ENCODE measurements around the gene LCLAT1.
"Not testable (repeated sequence)": the region's sequence is repeated elsewhere in the genome, so short reads cannot be mapped to it uniquely, and the experiment has no call there.

LCLAT1 gene

DNA sequence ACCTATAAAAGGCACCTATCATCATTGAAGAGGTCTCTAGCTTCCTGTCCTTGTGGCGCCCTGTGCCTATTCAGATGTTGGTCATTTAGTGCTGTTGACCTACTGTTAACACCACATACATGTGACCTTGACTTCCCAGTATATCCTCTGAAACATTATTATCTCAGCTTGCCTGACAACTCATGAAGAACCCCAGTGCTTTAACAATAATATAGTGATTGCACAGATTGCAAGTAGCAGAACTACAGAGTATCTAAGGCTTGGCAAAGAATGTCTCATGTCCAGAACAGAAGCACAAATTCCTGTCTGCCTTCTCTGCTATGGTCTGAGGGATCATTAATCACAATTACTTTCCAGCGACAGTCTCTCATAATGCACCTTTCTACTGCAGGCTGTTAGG, 165.3 kb downstream of the LCLAT1 start:
- FAIRE-seq: no peak

DNA sequence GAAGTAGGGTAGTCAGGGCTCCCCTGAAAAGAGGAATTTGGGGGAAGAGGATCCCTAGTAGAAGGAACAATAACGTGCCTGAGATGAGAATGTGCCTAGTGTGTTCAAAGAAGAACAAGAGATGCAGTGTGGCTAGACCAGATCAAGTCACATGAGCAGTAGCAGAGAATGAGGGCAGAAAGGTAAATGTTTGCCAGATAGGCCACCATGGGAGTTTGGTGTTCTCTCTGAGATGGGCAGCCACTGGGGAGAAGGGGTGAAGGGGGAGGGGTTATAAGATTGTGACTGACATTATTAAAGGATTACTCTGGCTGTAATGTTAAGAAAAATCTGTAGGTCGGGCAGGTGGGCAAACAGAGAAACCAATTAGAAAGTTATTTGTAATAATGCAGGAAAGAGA, 166.0 kb downstream of the LCLAT1 start:
- no peak for FAIRE-seq

DNA sequence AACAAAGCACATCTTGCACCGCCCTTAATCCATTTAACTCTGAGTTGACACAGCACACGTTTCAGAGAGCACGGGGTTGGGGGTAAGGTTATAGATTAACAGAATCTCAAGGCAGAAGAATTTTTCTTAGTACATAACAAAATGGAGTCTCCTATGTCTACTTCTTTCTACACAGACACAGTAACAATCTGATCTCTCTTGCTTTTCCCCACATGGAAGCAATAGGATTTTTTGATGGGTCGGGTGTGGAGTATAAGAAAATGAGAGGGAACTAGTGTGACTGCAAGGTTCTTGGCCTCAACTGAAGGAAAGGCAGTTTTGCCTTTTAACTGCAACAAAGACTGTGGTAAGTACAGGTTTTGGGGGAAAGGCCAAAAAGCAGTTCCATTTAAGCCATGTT, 167.2 kb downstream of the LCLAT1 start:
- FAIRE-seq: not testable (repeated sequence)

DNA sequence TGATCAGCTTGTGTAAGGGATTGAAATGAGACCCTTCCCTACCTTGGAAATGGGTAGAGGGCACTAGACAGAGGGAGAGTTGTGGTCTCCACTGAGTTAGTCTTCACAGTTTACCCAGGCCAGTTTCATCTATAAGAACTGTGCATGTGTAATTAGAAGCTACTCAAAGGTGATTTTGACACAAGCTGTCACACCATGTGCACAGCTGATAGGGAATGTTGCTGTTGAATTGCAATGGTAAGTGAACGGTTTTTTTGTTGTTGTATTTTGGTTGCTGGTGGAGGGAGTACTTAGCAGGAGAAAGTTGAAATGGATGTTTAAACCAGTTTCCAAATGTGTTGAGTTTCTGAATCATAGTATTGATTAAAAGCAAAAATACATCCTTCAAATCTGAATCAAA, 168.9 kb downstream of the LCLAT1 start:
- FAIRE-seq: no peak

DNA sequence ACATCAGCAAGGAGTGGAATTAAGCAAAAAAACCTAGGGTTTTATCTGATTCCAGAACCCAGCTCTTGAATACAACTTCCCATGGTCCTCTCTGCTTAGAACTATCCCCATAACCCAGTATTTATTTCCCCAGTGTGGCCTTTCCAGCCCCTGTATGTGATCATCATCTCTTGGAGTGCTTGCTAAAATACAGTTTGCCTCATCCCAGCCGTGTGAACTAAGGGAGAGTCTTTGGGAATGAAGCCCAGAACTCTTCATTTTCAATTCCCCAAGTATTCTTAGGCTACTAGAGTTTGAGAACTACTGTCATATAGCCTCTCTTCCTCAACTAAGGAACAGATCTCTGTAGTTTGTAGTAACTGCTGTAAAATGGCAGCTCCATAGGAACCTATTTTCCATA, 173.1 kb downstream of the LCLAT1 start:
- no peak for FAIRE-seq

DNA sequence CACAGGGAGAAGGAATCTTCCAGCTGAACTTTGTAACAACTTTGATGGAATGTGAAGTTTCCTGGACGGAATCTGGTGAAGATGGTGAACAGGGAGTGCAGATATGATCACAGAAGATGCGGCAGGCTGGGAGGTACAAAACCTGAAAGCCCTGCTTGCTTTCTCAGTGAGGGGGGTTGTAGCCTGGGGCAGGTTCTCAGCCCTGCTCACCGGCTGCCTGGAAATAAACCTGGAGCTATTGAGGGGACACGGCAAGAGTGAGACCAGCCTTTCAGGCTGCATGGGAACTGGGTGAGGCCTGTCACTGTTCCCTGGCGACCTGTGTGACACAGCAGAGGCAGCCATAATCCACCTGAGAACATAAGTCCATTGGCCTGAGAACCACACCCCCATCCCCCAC, 174.8 kb downstream of the LCLAT1 start:
- FAIRE-seq: no peak

DNA sequence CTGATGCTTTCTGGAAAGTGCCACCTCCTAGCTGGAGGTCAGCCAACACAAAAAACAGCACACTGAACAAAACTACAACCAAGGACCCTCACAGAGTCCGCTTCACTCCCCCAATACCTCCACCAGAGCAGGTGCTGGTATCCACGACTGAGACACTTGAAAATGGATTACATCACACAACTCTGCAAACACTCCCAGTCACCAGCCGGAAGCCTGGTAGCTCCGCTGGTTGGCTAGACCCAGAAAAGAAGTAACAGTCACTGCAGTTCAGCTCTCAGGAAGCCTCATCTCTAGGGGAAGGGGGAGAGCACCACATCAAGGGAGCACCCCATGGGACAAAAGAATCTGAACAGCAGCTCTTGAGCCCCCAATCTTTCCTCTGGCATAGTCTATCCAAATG, 175.4 kb downstream of the LCLAT1 start:
- FAIRE-seq: no peak

DNA sequence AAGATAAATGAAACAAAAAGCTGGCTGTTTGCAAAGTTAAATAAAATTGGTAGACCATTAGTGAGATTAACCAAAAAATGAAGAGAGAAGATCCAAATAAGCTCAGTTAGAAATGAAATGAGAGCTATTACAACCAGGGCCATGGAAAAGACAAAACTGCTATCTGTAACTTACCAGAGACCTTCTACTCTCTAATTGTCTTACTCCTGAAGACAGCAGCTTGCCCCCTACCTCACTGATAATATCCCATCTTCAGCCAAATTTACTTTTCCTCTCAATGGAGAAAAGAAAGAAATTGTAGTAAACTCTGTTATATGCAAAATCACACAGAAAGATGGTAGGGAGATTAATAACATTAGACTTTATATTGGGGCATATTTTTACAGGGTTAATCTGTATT, 178.2 kb downstream of the LCLAT1 start:
- no peak for FAIRE-seq

DNA sequence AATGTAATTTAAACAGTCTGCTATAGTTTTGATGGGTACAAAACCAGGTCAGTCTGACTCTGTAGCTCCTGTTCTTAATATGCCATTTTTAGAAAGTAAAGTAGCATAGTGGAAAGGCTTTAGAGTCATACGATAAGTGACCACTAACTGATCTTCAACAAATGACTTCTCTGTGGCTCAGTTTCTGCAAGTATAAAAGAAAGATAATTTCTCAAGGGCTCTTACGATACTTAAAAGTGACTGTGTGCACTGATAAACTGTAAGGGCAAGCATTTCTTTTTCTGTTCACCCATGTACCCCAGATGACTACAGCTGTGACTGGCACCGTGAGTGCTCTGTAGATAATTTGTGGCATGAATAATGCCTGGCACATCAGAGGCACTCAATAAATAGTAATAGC, 178.7 kb downstream of the LCLAT1 start:
- FAIRE-seq: no peak

DNA sequence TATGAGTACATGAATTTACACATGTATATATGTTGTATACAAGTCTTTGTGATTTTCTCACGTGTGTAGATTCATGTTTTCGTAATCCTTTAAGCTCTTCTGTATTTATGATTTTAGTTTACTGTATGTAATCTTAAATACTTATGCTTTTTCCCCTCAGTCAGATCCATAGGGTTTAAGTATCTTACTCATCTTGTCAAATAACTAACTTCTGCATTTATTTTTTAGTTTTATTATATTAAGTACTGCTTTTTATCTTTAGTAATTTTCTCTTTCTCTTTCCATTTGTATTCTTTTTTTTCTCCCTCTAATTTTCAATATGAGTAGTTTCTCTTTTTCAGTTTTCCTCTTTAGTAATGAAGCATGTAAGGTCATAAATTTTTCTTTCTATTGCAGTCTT, 179.4 kb downstream of the LCLAT1 start:
- FAIRE-seq: no peak

DNA sequence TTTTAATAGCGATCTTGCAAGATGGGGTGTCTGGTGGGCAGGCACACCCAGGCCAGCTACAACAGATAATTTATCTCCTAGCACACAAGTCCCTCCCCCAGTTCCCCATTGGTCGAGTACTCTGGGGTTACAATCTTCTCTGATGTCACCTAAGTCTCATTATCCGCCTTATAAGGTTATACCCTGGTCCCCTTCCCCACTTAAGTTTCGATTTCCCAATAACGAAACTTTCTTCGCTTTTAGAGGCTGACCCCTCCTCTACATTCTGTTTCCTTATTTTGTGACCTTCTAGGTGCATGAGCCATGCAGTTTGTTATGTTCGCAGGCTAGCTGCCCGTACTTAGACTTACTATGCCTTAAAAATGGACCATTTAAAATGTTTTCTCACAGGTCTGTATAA, 180.1 kb downstream of the LCLAT1 start:
- no peak for FAIRE-seq

DNA sequence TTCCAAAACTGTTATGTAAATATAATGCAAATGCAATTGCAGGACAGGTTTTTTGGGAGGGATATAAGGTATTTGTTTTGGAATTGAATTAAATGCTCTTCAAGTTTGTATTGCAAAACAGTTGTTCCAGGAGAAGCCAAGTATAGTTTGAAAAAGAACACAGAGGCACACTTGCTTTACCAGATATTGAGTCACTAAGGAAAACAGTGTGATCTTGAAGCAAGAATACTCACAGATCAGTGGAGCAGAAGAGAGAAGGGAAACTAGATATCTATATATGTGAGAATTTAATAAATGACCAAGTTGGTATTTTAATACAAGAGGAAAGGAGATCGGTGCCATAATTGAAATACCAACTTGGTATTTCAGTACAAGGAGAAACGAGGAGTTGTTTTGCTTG, 181.3 kb downstream of the LCLAT1 start:
- no peak for FAIRE-seq

DNA sequence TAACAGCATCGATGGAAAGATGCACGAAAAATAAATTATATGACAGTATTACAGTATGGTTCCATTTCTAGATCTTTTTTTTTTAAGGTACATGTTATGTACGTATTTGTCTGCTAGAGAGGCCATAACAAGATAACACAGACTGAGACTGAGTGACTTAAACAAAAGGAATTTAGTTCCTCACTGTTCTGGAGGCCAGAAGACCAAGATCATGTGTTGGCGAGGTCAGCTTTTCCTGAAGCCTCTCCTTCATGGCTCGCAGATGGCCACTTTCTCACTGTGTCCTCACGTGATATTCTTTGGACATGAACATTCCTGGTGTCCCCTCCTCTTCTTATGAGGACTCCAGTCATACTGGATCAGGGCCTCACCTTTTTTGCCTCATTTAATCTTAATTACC, 182.8 kb downstream of the LCLAT1 start:
- FAIRE-seq: no peak

DNA sequence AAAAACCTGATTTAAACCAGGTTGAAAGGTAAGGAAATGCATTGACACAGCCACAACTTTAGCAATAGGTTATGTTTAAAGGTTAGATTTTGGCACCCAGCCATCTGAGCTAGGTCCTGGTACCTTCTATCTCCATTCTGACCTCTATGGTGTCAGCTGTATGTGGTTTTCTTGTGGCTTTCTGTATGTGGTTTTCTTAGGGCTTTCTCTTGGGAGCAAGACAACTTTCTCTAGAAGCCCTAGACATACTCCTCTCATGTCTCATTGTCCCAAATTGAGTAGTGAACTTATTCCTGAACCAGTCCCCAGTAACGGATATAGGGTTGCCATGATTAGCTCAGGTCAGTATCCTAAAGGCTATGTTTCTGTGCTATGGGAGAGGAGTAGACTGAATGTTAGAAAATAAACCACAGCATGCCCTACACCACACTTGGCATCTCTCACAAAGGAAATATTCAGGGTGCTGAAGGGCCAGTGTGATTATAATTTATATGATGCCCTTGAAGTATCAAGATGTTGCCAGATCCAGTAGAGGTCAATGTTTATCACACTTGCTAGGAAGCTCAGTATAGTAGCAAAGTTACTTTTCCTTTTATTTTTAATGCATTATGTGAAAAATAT, 184.1 kb downstream of the LCLAT1 start:
- no peak for FAIRE-seq

DNA sequence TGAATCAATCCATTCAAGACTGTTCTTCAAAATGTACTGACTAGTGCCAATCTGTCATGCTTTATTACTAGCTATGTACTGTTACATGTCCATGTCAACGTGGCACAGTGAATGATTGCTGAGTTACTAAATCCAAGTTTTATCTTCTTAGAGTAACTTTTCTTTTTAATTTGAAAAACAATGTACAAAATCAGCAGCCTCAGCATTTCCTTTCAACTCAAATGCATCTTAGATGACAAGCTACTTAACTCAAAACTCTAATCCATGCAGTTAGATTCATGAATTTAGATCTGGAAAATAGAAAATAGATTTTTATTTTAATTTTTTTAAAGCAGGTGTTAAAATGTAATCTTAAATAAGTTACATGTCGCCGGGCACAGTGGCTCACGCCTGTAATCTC, 186.0 kb downstream of the LCLAT1 start:
- no peak for FAIRE-seq

DNA sequence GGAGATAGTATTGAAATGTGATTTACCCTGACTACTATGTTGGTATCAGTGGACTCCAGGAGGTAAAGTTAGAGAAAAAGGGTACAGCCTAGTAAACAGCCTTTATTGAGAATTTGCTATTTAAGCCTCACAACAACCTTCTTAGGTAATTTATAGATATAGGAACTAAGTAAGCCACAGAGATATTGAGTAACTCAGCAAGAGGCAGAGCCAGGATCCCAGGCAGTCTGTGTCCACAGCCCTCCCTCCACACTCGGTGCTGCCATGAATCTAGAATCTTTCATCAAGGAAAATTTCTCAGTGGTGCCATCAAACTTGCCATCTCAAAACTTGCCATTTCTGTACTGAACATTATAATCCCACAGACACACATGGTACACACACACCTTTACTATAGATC, 189.3 kb downstream of the LCLAT1 start:
- FAIRE-seq: no peak

DNA sequence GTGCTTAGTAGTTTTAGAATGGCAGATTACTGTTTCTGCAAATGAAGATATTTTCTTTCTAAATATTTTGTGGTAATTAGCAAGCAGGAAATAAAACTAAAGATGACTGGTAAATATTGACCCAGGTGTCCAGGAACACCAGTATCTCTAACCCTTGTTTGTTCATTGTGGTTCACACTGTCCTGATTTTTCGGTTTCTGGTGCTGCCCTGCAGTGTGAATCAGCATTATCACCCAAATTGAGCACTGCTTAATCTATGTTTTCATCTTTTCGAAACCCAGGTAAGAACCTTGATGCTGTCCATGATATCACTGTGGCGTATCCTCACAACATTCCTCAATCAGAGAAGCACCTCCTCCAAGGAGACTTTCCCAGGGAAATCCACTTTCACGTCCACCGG, 192.8 kb downstream of the LCLAT1 start:
- FAIRE-seq: no peak

DNA sequence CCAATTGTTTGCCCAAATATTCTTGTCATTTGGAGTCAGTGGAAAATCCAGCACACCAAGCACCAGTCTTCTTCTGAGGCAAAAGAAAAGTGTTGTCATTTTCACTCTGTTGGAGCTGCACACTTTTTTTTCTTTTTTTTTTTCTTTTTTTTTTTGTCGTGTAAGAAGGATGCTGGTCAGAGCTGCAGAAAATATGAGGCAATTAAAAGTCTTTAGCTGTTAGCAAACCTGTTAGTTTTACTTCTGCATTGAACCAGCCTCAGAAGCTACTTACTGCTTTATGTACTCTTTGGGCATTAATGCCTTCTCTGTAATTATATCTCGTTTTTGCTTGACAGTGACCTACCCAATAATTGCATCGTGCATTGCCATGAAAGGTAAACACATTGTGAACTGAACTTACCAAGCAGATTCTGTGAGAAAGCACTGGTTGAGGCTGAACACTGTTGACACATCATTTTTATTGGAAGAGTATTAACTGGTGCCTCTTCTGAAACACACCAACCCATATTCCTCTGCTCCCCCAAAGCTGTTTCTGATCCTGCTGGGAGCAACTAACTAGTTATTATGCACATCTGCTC, 194.8 kb downstream of the LCLAT1 start:
- FAIRE-seq: no peak

DNA sequence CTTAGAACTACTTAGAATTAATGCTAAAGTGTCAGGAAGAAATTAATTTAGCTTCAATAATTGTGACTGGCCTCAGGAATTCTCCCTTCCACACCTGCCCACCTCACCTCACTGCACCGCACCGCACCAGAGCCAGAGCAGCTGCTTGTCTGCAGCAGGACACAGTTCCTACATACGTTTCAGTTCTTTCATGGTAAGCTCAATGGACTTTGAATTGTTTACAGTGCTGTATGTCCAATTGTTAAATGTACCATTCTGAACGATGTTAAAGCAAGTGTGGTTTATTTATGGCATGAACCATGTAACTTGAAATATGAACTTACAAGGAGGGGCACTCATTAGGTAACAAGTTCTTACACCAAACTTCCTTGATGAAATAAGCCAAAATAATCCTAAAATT, 196.0 kb downstream of the LCLAT1 start:
- FAIRE-seq: not testable (repeated sequence)

DNA sequence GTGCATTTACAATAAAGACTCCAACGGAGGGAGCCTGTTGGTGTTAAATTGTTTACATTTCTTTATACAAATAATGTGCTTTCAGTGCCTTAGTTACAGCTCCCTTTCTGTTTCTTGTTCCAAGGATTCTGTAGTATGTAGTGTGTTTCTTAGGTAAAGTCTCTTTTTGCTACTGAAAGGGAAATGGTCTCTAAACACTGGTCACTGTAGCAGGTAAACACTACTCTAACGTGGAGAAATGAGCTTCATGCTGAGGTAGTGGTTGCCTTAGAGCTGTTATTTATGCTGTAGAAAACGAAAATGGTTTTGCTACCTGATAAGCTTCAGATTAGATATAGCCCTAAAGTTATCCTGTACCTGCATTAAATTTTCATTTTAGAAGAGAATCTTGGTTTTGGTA, 196.6 kb downstream of the LCLAT1 start:
- no peak for FAIRE-seq

DNA sequence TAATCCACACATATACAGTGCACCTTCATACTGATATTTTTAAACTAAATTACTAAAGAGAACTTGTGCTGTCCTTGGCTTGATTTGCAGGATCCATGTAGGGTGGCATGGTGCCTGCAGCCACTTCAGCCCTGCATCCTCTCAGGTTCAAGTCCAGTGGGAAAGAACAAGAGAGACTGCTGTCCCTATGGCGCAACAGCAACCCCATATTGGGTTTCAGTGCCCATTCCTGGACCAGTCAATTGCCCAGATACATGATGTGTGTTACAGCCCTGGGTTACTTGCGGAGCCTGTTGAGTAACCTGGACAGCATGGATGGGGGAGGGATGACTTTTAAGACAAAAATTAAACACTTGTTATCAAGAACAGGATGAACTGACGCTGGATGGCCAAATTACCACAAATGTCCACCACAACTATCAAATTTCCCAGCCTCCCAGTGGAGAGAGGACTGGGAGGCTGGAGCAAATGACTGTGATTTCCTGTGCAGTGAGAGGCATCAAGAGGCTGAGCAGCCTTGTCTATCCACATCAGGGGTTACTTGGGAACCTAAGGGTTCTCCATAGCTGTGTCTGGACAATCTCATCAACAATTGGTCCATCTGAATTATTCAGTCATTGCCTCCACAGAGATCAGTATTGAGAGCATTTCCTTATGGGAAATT, 198.2 kb downstream of the LCLAT1 start:
- FAIRE-seq: no peak

DNA sequence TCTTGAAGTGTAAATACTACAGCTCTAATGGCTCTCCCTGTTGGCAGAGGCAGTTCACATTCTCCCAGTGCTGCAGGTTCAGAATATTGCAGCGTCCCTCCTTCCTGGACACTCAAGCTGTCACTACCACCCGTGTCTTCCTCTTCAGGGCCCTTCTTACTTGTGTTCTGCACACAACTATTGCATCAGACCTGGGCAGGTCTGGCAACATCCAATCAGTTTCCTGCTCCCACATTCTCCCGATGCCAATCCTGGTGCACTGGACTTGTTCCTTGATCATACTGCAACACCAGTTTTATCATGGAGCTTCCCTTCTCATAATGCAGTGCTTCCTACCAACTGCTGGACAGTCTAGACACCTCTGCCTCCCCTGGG, 198.7 kb downstream of the LCLAT1 start:
- no peak for FAIRE-seq

DNA sequence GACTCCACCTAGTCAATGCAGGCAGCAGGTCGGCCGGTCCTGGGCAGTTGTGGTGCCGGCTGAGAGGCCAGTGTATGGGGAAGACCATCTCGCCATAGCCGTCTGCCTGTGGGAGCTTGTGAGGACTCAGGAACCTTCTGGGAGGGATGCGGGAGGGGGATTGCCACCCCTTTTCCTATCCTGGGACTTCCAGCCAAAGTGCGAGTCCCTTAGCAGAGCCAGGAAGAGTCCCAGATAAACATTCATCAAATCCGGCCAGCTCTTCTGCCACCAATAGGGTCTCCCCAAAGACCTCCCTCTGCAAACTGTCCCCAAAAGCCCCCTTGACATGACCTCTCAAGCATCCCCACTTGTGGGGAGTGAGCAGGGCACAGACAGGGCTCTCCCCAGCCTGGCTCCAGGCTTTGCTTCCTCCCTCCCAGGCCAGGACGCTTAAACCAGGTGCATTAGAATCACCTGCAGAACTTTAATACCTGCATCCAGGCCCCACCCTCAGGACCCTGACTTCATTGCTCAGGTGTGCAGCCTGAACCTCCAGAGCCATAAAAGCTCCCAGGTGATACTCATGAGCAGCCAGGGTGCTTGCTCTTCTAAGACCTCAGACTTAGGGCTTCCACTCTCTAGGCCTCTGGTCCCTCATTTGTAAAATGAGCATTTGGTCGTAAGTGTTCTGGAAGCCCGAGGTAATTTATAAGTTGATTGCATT, 200.9 kb downstream of the LCLAT1 start:
- no peak for FAIRE-seq

DNA sequence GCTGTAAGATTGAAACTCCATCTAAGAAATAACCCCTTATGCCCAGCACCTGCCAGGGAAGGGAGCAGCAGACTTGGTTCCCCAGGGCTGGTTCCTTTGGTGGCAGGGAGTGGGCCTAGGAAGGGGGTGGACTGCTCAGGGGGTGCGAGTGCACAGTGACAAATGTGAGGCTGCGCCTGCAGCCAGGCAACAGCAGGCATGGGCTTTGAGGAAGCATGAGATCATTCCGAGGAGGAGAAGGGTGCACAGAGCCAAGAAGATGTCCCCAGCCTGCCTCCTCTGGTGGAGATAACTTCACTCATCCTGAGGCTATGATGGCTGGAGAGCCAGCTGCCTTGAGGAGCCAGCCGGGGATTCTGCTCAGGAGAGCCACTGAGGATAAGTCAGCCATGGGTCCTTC, 202.2 kb downstream of the LCLAT1 start:
- FAIRE-seq: no peak

Measured in G401.6 (cell line).